GM21786 (cell line): ENCODE measurements around the gene THRSP.
A peak's percentile ranks its signal among the peaks of the same experiment; 100 is the strongest.
"Not testable (repeated sequence)": the region's sequence is repeated elsewhere in the genome, so short reads cannot be mapped to it uniquely, and the experiment has no call there.

Source experiments
- ATAC-seq: cut with Tn5 transposase; IDR thresholded peaks from one replicate; pipeline ENCODE4 v1.9.1; 2021; ENCODE audit not compliant: unreplicated experiment

The THRSP gene

GRCh38 chr11:78086521-78087074 is 22.9 kb downstream of the THRSP start:
- ATAC-seq: not testable (repeated sequence)

GRCh38 chr11:78094250-78094649 is 30.6 kb downstream of the THRSP start:
- ATAC-seq: no peak

- ATAC-seq: no peak
Measured at GRCh38 chr11:78097666-78098385, 34.2 kb downstream of the THRSP start.

GRCh38 chr11:78099666-78100065 is 36.0 kb downstream of the THRSP start:
- ATAC-seq: no peak

GRCh38 chr11:78100261-78100660 is 36.6 kb downstream of the THRSP start:
- ATAC-seq: no peak

GRCh38 chr11:78100676-78101472 is 37.2 kb downstream of the THRSP start:
- no peak for ATAC-seq

- ATAC-seq: no peak
Measured at GRCh38 chr11:78109081-78110015, 45.7 kb downstream of the THRSP start.

- no peak for ATAC-seq
Measured at GRCh38 chr11:78110351-78110750, 46.7 kb downstream of the THRSP start.

GRCh38 chr11:78110830-78111229 is 47.2 kb downstream of the THRSP start:
- no peak for ATAC-seq

- no peak for ATAC-seq
Measured at GRCh38 chr11:78111298-78111697, 47.6 kb downstream of the THRSP start.

GRCh38 chr11:78112582-78113275 is 49.1 kb downstream of the THRSP start:
- peak; percentile 66 for ATAC-seq
